ENCODE data around the gene SLC16A7. TPM values are rescaled to one million over a fixed set of nuclear protein-coding genes. Genes with fewer than 3 reads are reported as not detected.

The SLC16A7 gene
- total and polyA plus RNA-seq, 2 donors from 2014 or later = 6.4 to 33.9 TPM

GRCh38 chr12:59723520-59723919 is 127.7 kb downstream of the SLC16A7 start:
- H3K9ac ChIP-seq (ENCODE audit: low read length in 3 of 3) = no peak overlapping the region
- no peaks in the 10 kb centered on the region for H3K27me3 ChIP-seq (ENCODE audit: control insufficient read depth, insufficient read depth, low read length)
- FAIRE-seq = no peak
- H3K27ac ChIP-seq (ENCODE audit: low read depth in 2 of 2, low read length in 2 of 2) = no peak overlapping the region
- H3K9me3 ChIP-seq (ENCODE audit: control insufficient read depth in 2 of 3, insufficient read depth in 1 of 3, low read length in 3 of 3) = no peaks in the 10 kb centered on the region
- H3K4me1 ChIP-seq (ENCODE audit: control insufficient read depth in 2 of 3, insufficient read depth in 2 of 3, low read depth in 1 of 3, low read length in 3 of 3) = no peaks in the 10 kb centered on the region
- H3K36me3 ChIP-seq (ENCODE audit: control insufficient read depth in 2 of 3, insufficient read depth in 3 of 3, low read length in 3 of 3) = no peaks in the 10 kb centered on the region
- intact Hi-C loops (cut with DNase I) = no loop called here
- DNase-seq = no peak
- TF ChIP-seq CTCF (IDR thresholded peaks at IDR 0.05; ENCODE audit: borderline replicate concordance, extremely low read depth, insufficient read depth) = no peak
- no peak overlapping the region for H3K4me3 ChIP-seq (ENCODE audit: low read length in 3 of 3)

GRCh38 chr12:59724011-59724695 is 128.3 kb downstream of the SLC16A7 start:
- Histone ChIP-seq H3K4me1 (ENCODE audit: control insufficient read depth in 2 of 3, insufficient read depth in 2 of 3, low read depth in 1 of 3, low read length in 3 of 3) (no peaks in the 10 kb centered on the region), H3K27me3 (ENCODE audit: control insufficient read depth, insufficient read depth, low read length) (no peaks in the 10 kb centered on the region), H3K4me3 (ENCODE audit: low read length in 3 of 3) (no peak overlapping the region), H3K9me3 (ENCODE audit: control insufficient read depth in 2 of 3, insufficient read depth in 1 of 3, low read length in 3 of 3) (no peaks in the 10 kb centered on the region), H3K9ac (ENCODE audit: low read length in 3 of 3) (no peak overlapping the region), H3K27ac (ENCODE audit: low read depth in 2 of 2, low read length in 2 of 2) (no peak overlapping the region), H3K36me3 (ENCODE audit: control insufficient read depth in 2 of 3, insufficient read depth in 3 of 3, low read length in 3 of 3) (no peaks in the 10 kb centered on the region)
- TF ChIP-seq CTCF (IDR thresholded peaks at IDR 0.05; ENCODE audit: borderline replicate concordance, extremely low read depth, insufficient read depth) = no peak
- intact Hi-C loops (cut with DNase I) = no loop called here
- FAIRE-seq = no peak
- DNase-seq = no peak

GRCh38 chr12:59733200-59733599 is 137.4 kb downstream of the SLC16A7 start:
- no peak overlapping the region for H3K4me3 ChIP-seq (ENCODE audit: low read length in 3 of 3)
- no peak for DNase-seq
- no peaks in the 10 kb centered on the region for H3K27me3 ChIP-seq (ENCODE audit: control insufficient read depth, insufficient read depth, low read length)
- no peaks in the 10 kb centered on the region for H3K9me3 ChIP-seq (ENCODE audit: control insufficient read depth in 2 of 3, insufficient read depth in 1 of 3, low read length in 3 of 3)
- intact Hi-C loops (cut with DNase I) = no loop called here
- H3K9ac ChIP-seq (ENCODE audit: low read length in 3 of 3) = no peak overlapping the region
- no peaks in the 10 kb centered on the region for H3K36me3 ChIP-seq (ENCODE audit: control insufficient read depth in 2 of 3, insufficient read depth in 3 of 3, low read length in 3 of 3)
- H3K27ac ChIP-seq (ENCODE audit: low read depth in 2 of 2, low read length in 2 of 2) = no peak overlapping the region
- FAIRE-seq = no peak
- no peak for TF ChIP-seq CTCF (IDR thresholded peaks at IDR 0.05; ENCODE audit: borderline replicate concordance, extremely low read depth, insufficient read depth)
- H3K4me1 ChIP-seq (ENCODE audit: control insufficient read depth in 2 of 3, insufficient read depth in 2 of 3, low read depth in 1 of 3, low read length in 3 of 3) = no peaks in the 10 kb centered on the region

DNA sequence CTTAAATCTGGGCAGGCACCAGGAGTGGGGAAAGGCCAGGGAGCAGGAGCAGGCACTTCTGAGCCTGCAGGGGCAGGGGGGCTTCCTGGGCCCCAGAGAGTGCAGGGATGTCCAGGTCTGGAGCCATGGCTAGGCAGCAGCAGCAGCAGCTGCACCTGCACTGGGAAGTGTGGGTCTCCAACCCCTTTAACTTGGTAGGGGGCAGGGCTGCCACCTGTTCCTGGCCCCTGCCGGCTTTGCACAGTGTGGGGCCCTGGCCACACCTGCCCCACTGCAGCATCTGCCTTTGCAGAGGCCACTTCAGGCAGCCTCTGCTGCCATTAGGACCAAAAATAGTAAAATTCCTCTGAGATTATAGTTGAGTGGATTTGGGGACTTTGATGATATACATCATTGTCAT is 138.5 kb downstream of the SLC16A7 start:
- H3K4me3 ChIP-seq (ENCODE audit: low read length in 3 of 3) = no peak overlapping the region
- DNase-seq (no peak), FAIRE-seq (no peak)
- no peak for TF ChIP-seq CTCF (IDR thresholded peaks at IDR 0.05; ENCODE audit: borderline replicate concordance, extremely low read depth, insufficient read depth)
- intact Hi-C loops (cut with DNase I) = no loop called here
- H3K9me3 ChIP-seq (ENCODE audit: control insufficient read depth in 2 of 3, insufficient read depth in 1 of 3, low read length in 3 of 3) = no peaks in the 10 kb centered on the region
- no peak overlapping the region for H3K27ac ChIP-seq (ENCODE audit: low read depth in 2 of 2, low read length in 2 of 2)
- H3K36me3 ChIP-seq (ENCODE audit: control insufficient read depth in 2 of 3, insufficient read depth in 3 of 3, low read length in 3 of 3) = no peaks in the 10 kb centered on the region
- H3K27me3 ChIP-seq (ENCODE audit: control insufficient read depth, insufficient read depth, low read length) = no peaks in the 10 kb centered on the region
- no peak overlapping the region for H3K9ac ChIP-seq (ENCODE audit: low read length in 3 of 3)
- H3K4me1 ChIP-seq (ENCODE audit: control insufficient read depth in 2 of 3, insufficient read depth in 2 of 3, low read depth in 1 of 3, low read length in 3 of 3) = no peaks in the 10 kb centered on the region
